K562 (cell line): Measurements from ENCODE around the gene ZNF222. TPM values are rescaled to one million over a fixed set of nuclear protein-coding genes. Genes with fewer than 3 reads are reported as not detected.

Experiments used
- FOXP4 ChIP-seq: sonication (generic); formaldehyde crosslinking; IDR thresholded peaks from 2 replicates; pipeline ENCODE4 v1.8.0; 2022; ENCODE audit warnings: mild to moderate bottlenecking, missing genetic modification reagents, borderline replicate concordance
- HDAC1 ChIP-seq, 2 experiments: fragments of 450-650 bp; IDR thresholded peaks; 2 replicates each; pipeline ENCODE4 v1.6.1; 2016 to 2017; ENCODE audit warnings: inconsistent platforms in 1 of 2, mild to moderate bottlenecking in 1 of 2, moderate library complexity in 1 of 2
- IRF9 ChIP-seq: fragments of 450-650 bp; IDR thresholded peaks from 2 replicates; pipeline ENCODE4 v1.6.1; 2016; ENCODE audit warnings: missing biosample characterization, missing genetic modification characterization
- KDM5B ChIP-seq: fragments of 200-600 bp; sonication (generic); IDR thresholded peaks from 2 replicates; pipeline ENCODE4 v1.6.1; 2012; ENCODE audit warnings: low read depth, mild to moderate bottlenecking, moderate library complexity, low read length, control low read depth, inconsistent platforms; ENCODE audit not compliant: insufficient replicate concordance
- NONO ChIP-seq, 2 experiments: fragments of 200-400 bp in 1 of 2; fragments of 450-650 bp in 1 of 2; formaldehyde crosslinking in 1 of 2; IDR thresholded peaks; 2 replicates each; pipeline ENCODE4 v1.6.1; 2017; ENCODE audit warnings: low read depth in 2 of 2, mild to moderate bottlenecking in 2 of 2, moderate library complexity in 2 of 2, low read length in 1 of 2
- PHF8 ChIP-seq: fragments of 200-600 bp; sonication (generic); IDR thresholded peaks from 2 replicates; pipeline ENCODE4 v1.6.1; 2012; ENCODE audit warnings: mixed run types, mild to moderate bottlenecking, inconsistent platforms, low read length, moderate library complexity, borderline replicate concordance
- PURB ChIP-seq: sonication (generic); formaldehyde crosslinking; IDR thresholded peaks from 2 replicates; pipeline ENCODE4 v1.9.0; 2021; ENCODE audit warnings: low read depth, mild to moderate bottlenecking, missing genetic modification reagents
- RBM14 ChIP-seq: fragments of 200-400 bp; formaldehyde crosslinking; IDR thresholded peaks from 2 replicates; pipeline ENCODE4 v1.6.1; 2018; ENCODE audit warnings: low read depth, mild to moderate bottlenecking, low read length, moderate library complexity, borderline replicate concordance; ENCODE audit not compliant: insufficient read depth
- SIX5 ChIP-seq, 2 experiments: IDR thresholded peaks; 2 replicates each; pipeline ENCODE4 v1.6.1; 2011; ENCODE audit warnings: low read length in 2 of 2, borderline replicate concordance in 1 of 2, low read depth in 1 of 2, mild to moderate bottlenecking in 1 of 2, moderate library complexity in 1 of 2; ENCODE audit not compliant: insufficient read depth in 1 of 2
- ZBTB11 ChIP-seq, 3 experiments: fragments of 200-800 bp in 1 of 3; fragments of 250-450 bp in 1 of 3; fragments of 450-650 bp in 1 of 3; sonication (Bioruptor Pico) in 1 of 3; sonication (Bioruptor generic) in 1 of 3; formaldehyde crosslinking in 1 of 3; IDR thresholded peaks; 2 replicates each; pipeline versions ENCODE4 v1.6.1 to v1.8.0; 2016 to 2022; ENCODE audit warnings: mild to moderate bottlenecking in 2 of 3, missing genetic modification characterization in 2 of 3, missing compliant biosample characterization in 1 of 3, moderate library complexity in 1 of 3
- ZBTB12 ChIP-seq: fragments of 250-450 bp; sonication (Bioruptor Pico); IDR thresholded peaks from 2 replicates; pipeline ENCODE4 v1.4.0; 2020
- ZBTB43 ChIP-seq: sonication (generic); formaldehyde crosslinking; IDR thresholded peaks from 2 replicates; pipeline ENCODE4 v1.8.0; 2023; ENCODE audit warnings: mild to moderate bottlenecking, missing genetic modification reagents
- ZKSCAN1 ChIP-seq: fragments of 150-350 bp; IDR thresholded peaks from 2 replicates; pipeline ENCODE4 v1.6.1; 2016; ENCODE audit warnings: low read depth, low read length
- ZNF384 ChIP-seq: IDR thresholded peaks from 2 replicates; pipeline ENCODE4 v1.6.1; 2012; ENCODE audit warnings: low read depth, low read length, improper control_type of control experiment
- polyA plus RNA-seq, 8 experiments: library from polyadenylated mRNA; depleted of rRNA in 4 of 8; stranded (reverse) in 5 of 8; unstranded in 3 of 8; fragments of >200 nt; fragmentation: Nextera tagmentation in 2 of 8; fragmentation: Illumina TruSeq in 1 of 8; extraction: Ambion mirVana in 2 of 8; extraction: Trizol in 1 of 8; gene quantifications; 2 replicates each; pipeline versions ENCODE4 v1.2.1 to v1.2.3, GENCODE V29; 2011 to 2014; ENCODE audit warnings: inconsistent platforms in 1 of 8, missing spikeins in 1 of 8
- total RNA-seq, 7 experiments: library from RNA; depleted of rRNA in 6 of 7; stranded (reverse); fragments of >200 nt in 6 of 7; fragmentation: Illumina TruSeq in 2 of 7; extraction: Trizol in 2 of 7; gene quantifications; 2 replicates each; pipeline versions ENCODE4 v1.2.1 to v1.2.3, GENCODE V29; 2011 to 2021; ENCODE audit warnings: low replicate concordance in 1 of 7

ZNF222 gene
- total and polyA plus RNA-seq, 9 of the 15 experiments (the other 6 are each of a cell fraction or from before 2014, with no cell fraction given), result 2.3 to 4.5 (median 3.0) TPM

GRCh38 chr19:44002566-44003460, 22.4 kb upstream of the ZNF222 start, which contains the start of gene ZNF230 (continued):
- TF ChIP-seq IRF9 (tag), result 0 out of 2 replicates have a peak, but pooled peaks have one; percentile 25
- TF ChIP-seq RBM14, result no peak
- TF ChIP-seq PHF8, result peak; percentile 69; the same call in 1 of the 2 replicates
- peak; percentile 90 to 93 for TF ChIP-seq SIX5 (IDR thresholded peaks at IDR 0.05; ENCODE audit: borderline replicate concordance in 1 of 2, insufficient read depth in 1 of 2, low read depth in 1 of 2, low read length in 2 of 2)
- TF ChIP-seq ZBTB43 (CRISPR knock-in tag), result no peak
- no peak for TF ChIP-seq PURB (CRISPR knock-in tag)
- peak in 1 of 2 experiments; percentile 29; a peak in 2 of 4 replicates for TF ChIP-seq HDAC1 (IDR thresholded peaks at IDR 0.05)
- TF ChIP-seq ZBTB11 (CRISPR knock-in tag; IDR thresholded peaks at IDR 0.05), result peak in 1 of 3 experiments; percentile 89; a peak in 2 of 6 replicates
- no peak for TF ChIP-seq ZKSCAN1
- peak; percentile 64 for TF ChIP-seq KDM5B
- TF ChIP-seq NONO (IDR thresholded peaks at IDR 0.05; ENCODE audit: low read depth in 2 of 2, low read length in 1 of 2), result no peak
- TF ChIP-seq ZNF384, result no peak
- no peak for TF ChIP-seq FOXP4 (CRISPR knock-in tag)
- peak; percentile 53; the same call in 1 of the 2 replicates for TF ChIP-seq ZBTB12 (CRISPR knock-in tag)
